Upper lobe of left lung (tissue), 6 donors: ENCODE measurements around the gene CABLES2. TPM values are rescaled to one million over a fixed set of nuclear protein-coding genes. Genes with fewer than 3 reads are reported as not detected.

Experiments used
- ATAC-seq, 2 donors: fragments of 200-7000 bp; cut with Tn5 transposase; one replicate each; pipeline ENCODE4 v1.9.1; 2022; ENCODE audit warnings: mild to moderate bottlenecking in 2 of 2, moderate library complexity in 2 of 2; ENCODE audit not compliant: low FRiP score in 2 of 2
- DNase-seq, 2 donors: peaks; one replicate each; pipeline ENCODE4 v3.0.0-alpha.2; 2019 to 2020
- H3K27ac ChIP-seq, 4 donors: fragments of 200-600 bp; sonication (generic); one replicate each; pipeline ENCODE4 v1.5.1; 2016 to 2019
- H3K27me3 ChIP-seq, 4 donors: fragments of 200-600 bp; sonication (generic); one replicate each; pipeline ENCODE4 v1.5.1; 2017 to 2019
- H3K36me3 ChIP-seq, 4 donors: fragments of 200-600 bp; sonication (generic); one replicate each; pipeline ENCODE4 v1.5.1; 2016 to 2019
- H3K4me1 ChIP-seq, 4 donors: fragments of 200-600 bp; sonication (generic); one replicate each; pipeline ENCODE4 v1.5.1; 2018 to 2019
- H3K4me3 ChIP-seq, 4 donors: fragments of 200-600 bp; sonication (generic); one replicate each; pipeline ENCODE4 v1.5.1; 2017 to 2019; ENCODE audit warnings: mild to moderate bottlenecking in 2 of 4, moderate library complexity in 1 of 4
- H3K9me3 ChIP-seq, 4 donors: fragments of 200-600 bp; sonication (generic); one replicate each; pipeline ENCODE4 v1.5.1; 2018 to 2019
- CTCF ChIP-seq, 6 experiments: fragments of 450-650 bp in 4 of 6; fragments of 200-600 bp in 2 of 6; sonication (generic) in 2 of 6; IDR thresholded peaks; one replicate each; pipeline ENCODE4 v1.5.1; 2016 to 2019; ENCODE audit warnings: antibody characterized with exemption in 6 of 6
- EP300 ChIP-seq, 4 donors: sonication (generic); formaldehyde crosslinking; IDR thresholded peaks; one replicate each; pipeline ENCODE4 v1.5.1; 2017; ENCODE audit warnings: antibody characterized with exemption in 4 of 4, control low read depth in 2 of 4
- POLR2A ChIP-seq, 4 donors: fragments of 450-650 bp; IDR thresholded peaks; one replicate each; pipeline ENCODE4 v1.5.1; 2016 to 2017; ENCODE audit warnings: antibody characterized with exemption in 4 of 4, mild to moderate bottlenecking in 2 of 4
- POLR2AphosphoS5 ChIP-seq, 2 donors: sonication (generic); formaldehyde crosslinking; IDR thresholded peaks; one replicate each; pipeline ENCODE4 v1.5.1; 2017; ENCODE audit warnings: antibody characterized with exemption in 2 of 2
- WGBS, 2 donors: methylation state at CpG; one replicate each; pipeline ENCODE4 v1.1.5; 2017 to 2018; 5-methylcytosine and 5-hydroxymethylcytosine counted together
- total RNA-seq, 6 donors: library from RNA; depleted of rRNA in 4 of 6; stranded (reverse); fragments of >200 nt in 4 of 6; gene quantifications; one replicate each; pipeline versions ENCODE4 v1.1.0 to v1.2.1, GENCODE V29; 2016 to 2021
- donor health status: DM: no; HTN: no; CAD: no; lungs with moderate emphysema.
- donor health status: DM: no; HTN: yes; CAD: no; lungs with severe emphysema.

CABLES2 gene
- total RNA-seq, 6 donors from 2014 or later = 2.2 to 5.2 (median 4.0) TPM

GRCh38 chr20:62382306-62383198 is 24.5 kb downstream of the CABLES2 start:
- peaks cover 41 to 60% (median 48%) of the 10 kb centered on the region in 4 donors for H3K4me1 ChIP-seq
- H3K27ac ChIP-seq = peak overlapping the region in 3 of 4 donors; percentile 69 to 86 (median 79)
- DNase-seq = peak; percentile 24 to 85

GRCh38 chr20:62381842-62382241 is 25.2 kb downstream of the CABLES2 start:
- no peak for TF ChIP-seq CTCF (IDR thresholded peaks at IDR 0.05)
- TF ChIP-seq EP300 (IDR thresholded peaks at IDR 0.05) = no peak
- TF ChIP-seq POLR2A (IDR thresholded peaks at IDR 0.05) = no peak
- TF ChIP-seq POLR2AphosphoS5 (IDR thresholded peaks at IDR 0.05) = no peak
- ATAC-seq = no peak
- Histone ChIP-seq H3K4me3 (no peak overlapping the region), H3K27me3 (no peaks in the 10 kb centered on the region), H3K4me1 (peaks cover 44 to 63% (median 53%) of the 10 kb centered on the region in 4 donors), H3K9me3 (no peaks in the 10 kb centered on the region), H3K36me3 (no peaks in the 10 kb centered on the region), H3K27ac (peak overlapping the region; percentile 69 to 86 (median 74))
- no peak for DNase-seq
- WGBS, 2 donors = 88 to 95% methylated on average over 6 of the region's 6 CpGs

More at GRCh38 chr20:62382306-62383198, 24.5 kb downstream of the CABLES2 start:
- H3K36me3 ChIP-seq = no peaks in the 10 kb centered on the region
- peak; percentile 73 to 88 for ATAC-seq
- no peaks in the 10 kb centered on the region for H3K27me3 ChIP-seq
- WGBS, 2 donors = 40 to 45% methylated on average over 12 to 18 of the region's 18 CpGs
- no peak overlapping the region for H3K4me3 ChIP-seq
- H3K9me3 ChIP-seq = no peaks in the 10 kb centered on the region
- TF ChIP-seq POLR2AphosphoS5 (IDR thresholded peaks at IDR 0.05) (no peak), CTCF (IDR thresholded peaks at IDR 0.05) (peak; percentile 84 to 95 (median 94))

GRCh38 chr20:62381202-62381797 is 25.8 kb downstream of the CABLES2 start:
- Histone ChIP-seq H3K4me1 (peaks cover 47 to 67% (median 58%) of the 10 kb centered on the region in 4 donors), H3K9me3 (no peaks in the 10 kb centered on the region), H3K27me3 (no peaks in the 10 kb centered on the region), H3K27ac (peak overlapping the region; percentile 69 to 86 (median 74)), H3K4me3 (no peak overlapping the region), H3K36me3 (no peaks in the 10 kb centered on the region)
- TF ChIP-seq POLR2AphosphoS5 (IDR thresholded peaks at IDR 0.05) (peak in 1 of 2 donors; percentile 7), POLR2A (IDR thresholded peaks at IDR 0.05) (peak in 1 of 4 donors; percentile 24), EP300 (IDR thresholded peaks at IDR 0.05) (no peak)
- no peak for ATAC-seq
- peak in 1 of 2 donors; percentile 37 for DNase-seq
- WGBS, 2 donors = 64 to 65% methylated on average over 8 to 16 of the region's 16 CpGs

GRCh38 chr20:62378215-62378614 is 28.9 kb downstream of the CABLES2 start:
- WGBS, 2 donors = 71% methylated on average over 5 of the region's 22 CpGs; no CpG with 5 or more reads in 1 of the 2 donors
- peak overlapping the region; percentile 43 to 77 (median 59) for H3K27ac ChIP-seq
- ATAC-seq (no peak), DNase-seq (peak in 1 of 2 donors; percentile 69)
- H3K4me3 ChIP-seq = no peak overlapping the region
- no peaks in the 10 kb centered on the region for H3K9me3 ChIP-seq
- TF ChIP-seq POLR2AphosphoS5 (IDR thresholded peaks at IDR 0.05) (no peak), POLR2A (IDR thresholded peaks at IDR 0.05) (no peak)
- peaks cover 66 to 77% (median 68%) of the 10 kb centered on the region in 4 donors for H3K4me1 ChIP-seq
- H3K27me3 ChIP-seq = no peaks in the 10 kb centered on the region
- no peaks in the 10 kb centered on the region for H3K36me3 ChIP-seq

- H3K36me3 ChIP-seq = no peaks in the 10 kb centered on the region
- H3K27me3 ChIP-seq = no peaks in the 10 kb centered on the region
- 39 to 69% methylated on average over 7 to 14 of the region's 15 CpGs for WGBS, 2 donors
- H3K4me3 ChIP-seq = no peak overlapping the region
- peak in 1 of 2 donors; percentile 1 for ATAC-seq
- H3K9me3 ChIP-seq = no peaks in the 10 kb centered on the region
- TF ChIP-seq EP300 (IDR thresholded peaks at IDR 0.05) (no peak), POLR2AphosphoS5 (IDR thresholded peaks at IDR 0.05) (no peak), POLR2A (IDR thresholded peaks at IDR 0.05) (no peak), CTCF (IDR thresholded peaks at IDR 0.05) (no peak)
- H3K4me1 ChIP-seq = peaks cover 65 to 76% (median 67%) of the 10 kb centered on the region in 4 donors
- peak in 1 of 2 donors; percentile 84 for DNase-seq
- H3K27ac ChIP-seq = peak overlapping the region; percentile 43 to 77 (median 59)
Observed at GRCh38 chr20:62377615-62378178, 29.4 kb downstream of the CABLES2 start.
